Measurements from ENCODE around the gene ATP5ME. TPM values are rescaled to one million over a fixed set of nuclear protein-coding genes. Genes with fewer than 3 reads are reported as not detected.

Gene ATP5ME
- total RNA-seq, 2 experiments from 2014 or later: 359 to 388 TPM

GRCh38 chr4:626201-627091 lies 47.6 kb downstream of the ATP5ME start:
- Histone ChIP-seq H3K79me2 (ENCODE audit: insufficient read depth, low read depth, low read length) (no peaks in the 10 kb centered on the region), H2AFZ (ENCODE audit: low read length) (no peak overlapping the region), H4K20me1 (ENCODE audit: insufficient read depth, low read length) (no peaks in the 10 kb centered on the region), H3K36me3 (ENCODE audit: insufficient read depth, low read length) (no peaks in the 10 kb centered on the region), H3K9me3 (ENCODE audit: low read length) (no peaks in the 10 kb centered on the region), H3K9me2 (ENCODE audit: insufficient read depth, low read length) (no peaks in the 10 kb centered on the region), H3K4me2 (ENCODE audit: low read length) (no peak overlapping the region), H3K27ac (ENCODE audit: low read depth, low read length, poor library complexity, severe bottlenecking) (no peak overlapping the region), H3K4me1 (ENCODE audit: insufficient read depth, low read length, poor library complexity, severe bottlenecking) (no peaks in the 10 kb centered on the region), H3K4me3 (ENCODE audit: low read depth, low read length, poor library complexity, severe bottlenecking) (no peak overlapping the region)
- no TSS peak for BruUV-seq (replicated peaks)
- no peak for DNase-seq (ENCODE audit: low spot score)
- intact Hi-C loops (cut with micrococcal nuclease; ENCODE audit: unreplicated experiment): no loop called here
- TF ChIP-seq CTCF (conservative IDR thresholded peaks at IDR 0.05; ENCODE audit: low read length) (no peak), EZH2phosphoT487 (IDR thresholded peaks at IDR 0.05; ENCODE audit: borderline replicate concordance, low read depth, low read length) (no peak)
- POLR2A ChIA-PET: no interaction called here
- CTCF ChIA-PET (ENCODE audit: unreplicated experiment): no interaction called here

GRCh38 chr4:625631-626161 lies 48.4 kb downstream of the ATP5ME start:
- CTCF ChIA-PET (ENCODE audit: unreplicated experiment): no interaction called here
- Histone ChIP-seq H3K36me3 (ENCODE audit: insufficient read depth, low read length) (no peaks in the 10 kb centered on the region), H3K4me1 (ENCODE audit: insufficient read depth, low read length, poor library complexity, severe bottlenecking) (no peaks in the 10 kb centered on the region), H3K4me2 (ENCODE audit: low read length) (no peak overlapping the region), H3K9me3 (ENCODE audit: low read length) (no peaks in the 10 kb centered on the region), H3K27ac (ENCODE audit: low read depth, low read length, poor library complexity, severe bottlenecking) (no peak overlapping the region), H3K79me2 (ENCODE audit: insufficient read depth, low read depth, low read length) (no peaks in the 10 kb centered on the region), H4K20me1 (ENCODE audit: insufficient read depth, low read length) (no peaks in the 10 kb centered on the region), H3K4me3 (ENCODE audit: low read depth, low read length, poor library complexity, severe bottlenecking) (no peak overlapping the region), H2AFZ (ENCODE audit: low read length) (no peak overlapping the region), H3K9me2 (ENCODE audit: insufficient read depth, low read length) (no peaks in the 10 kb centered on the region)
- DNase-seq (ENCODE audit: low spot score): no peak
- BruUV-seq (replicated peaks): no TSS peak
- intact Hi-C loops (cut with micrococcal nuclease; ENCODE audit: unreplicated experiment): no loop called here
- TF ChIP-seq CTCF (conservative IDR thresholded peaks at IDR 0.05; ENCODE audit: low read length): no peak
- POLR2A ChIA-PET: no interaction called here
